Measurements from ENCODE around the gene DCAF17. TPM values are rescaled to one million over a fixed set of nuclear protein-coding genes. Genes with fewer than 3 reads are reported as not detected.

DCAF17 gene
- polyA plus RNA-seq, 1 experiment = 7.5 TPM

GRCh38 chr2:171516793-171517192, 82.8 kb downstream of the DCAF17 start:
- no peaks in the 10 kb centered on the region for H3K27me3 ChIP-seq (ENCODE audit: control insufficient read depth, insufficient read depth, low read length)
- no peaks in the 10 kb centered on the region for H3K36me3 ChIP-seq (ENCODE audit: control insufficient read depth, insufficient read depth, low read length)
- no peak for DNase-seq (ENCODE audit: low read depth)
- TF ChIP-seq CTCF (IDR thresholded peaks at IDR 0.05; ENCODE audit: insufficient read depth, low read depth, low read length) = no peak
- CTCF ChIA-PET = interaction anchor here (0.6 to 1.5 kb wide), 2 partner anchors 178 to 550 kb away, joined by 3 read pairs; no protein-coding TSS in a partner anchor
- POLR2A ChIA-PET = interaction anchor here (0.7 kb wide), 1 partner anchor 34 kb away, joined by 18 read pairs; no protein-coding TSS in a partner anchor
- no peak overlapping the region for H3K4me3 ChIP-seq (ENCODE audit: low read depth, low read length)

GRCh38 chr2:171520471-171520870, 86.4 kb downstream of the DCAF17 start:
- Histone ChIP-seq H3K4me3 (ENCODE audit: low read depth, low read length) (no peak overlapping the region), H3K27me3 (ENCODE audit: control insufficient read depth, insufficient read depth, low read length) (no peaks in the 10 kb centered on the region), H3K36me3 (ENCODE audit: control insufficient read depth, insufficient read depth, low read length) (no peaks in the 10 kb centered on the region)
- ChIA-PET POLR2A (no interaction called here), CTCF (interaction anchor here (1.3 to 1.6 kb wide), 2 partner anchors 9 to 14 kb away, joined by 4 to 5 read pairs; no protein-coding TSS in a partner anchor)
- DNase-seq (ENCODE audit: low read depth) = no peak
- TF ChIP-seq CTCF (IDR thresholded peaks at IDR 0.05; ENCODE audit: insufficient read depth, low read depth, low read length) = no peak

DNA sequence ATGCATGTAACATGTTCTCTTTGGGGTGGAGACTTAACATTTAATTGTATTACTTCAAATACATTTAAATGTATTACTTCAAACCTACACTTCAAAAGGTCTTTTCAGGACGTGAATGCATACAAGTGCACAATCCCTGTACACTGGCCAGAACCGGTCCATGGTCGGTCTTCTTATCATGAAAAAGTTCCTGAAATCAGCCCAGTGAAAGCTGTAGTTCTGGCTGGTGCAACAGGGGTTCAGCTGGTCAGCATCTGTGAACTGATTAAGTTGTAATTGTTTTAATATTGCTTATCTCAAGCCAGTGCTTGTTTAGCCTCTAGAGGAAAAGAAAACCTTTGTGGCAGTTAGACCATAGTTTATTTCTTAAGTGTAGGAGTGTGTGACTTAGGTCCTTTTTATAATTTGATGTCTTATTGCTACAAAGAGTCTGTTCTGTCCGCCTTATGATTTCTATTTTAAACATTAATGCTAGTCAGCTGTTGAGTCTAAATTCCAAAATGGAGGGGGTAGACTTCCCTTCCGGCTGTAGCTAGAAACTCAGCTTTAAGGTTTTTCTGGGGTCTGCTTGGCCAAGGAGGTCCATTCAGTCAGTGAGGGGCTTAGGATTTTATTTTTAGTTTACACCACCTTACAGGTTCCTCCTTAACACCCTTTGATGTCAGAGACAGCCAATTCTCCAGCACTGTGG, 87.5 kb downstream of the DCAF17 start:
- ChIA-PET POLR2A (interaction anchor here (0.6 kb wide), 1 partner anchor 38 kb away, joined by 5 read pairs; no protein-coding TSS in a partner anchor), CTCF (interaction anchor here (0.7 to 1.6 kb wide), 4 partner anchors 10 to 73 kb away, joined by 3 to 5 read pairs (median 4); no protein-coding TSS in a partner anchor)
- no peaks in the 10 kb centered on the region for H3K27me3 ChIP-seq (ENCODE audit: control insufficient read depth, insufficient read depth, low read length)
- no peak for DNase-seq (ENCODE audit: low read depth)
- H3K4me3 ChIP-seq (ENCODE audit: low read depth, low read length) = peak overlapping the region; percentile 80
- no peaks in the 10 kb centered on the region for H3K36me3 ChIP-seq (ENCODE audit: control insufficient read depth, insufficient read depth, low read length)
- TF ChIP-seq CTCF (IDR thresholded peaks at IDR 0.05; ENCODE audit: insufficient read depth, low read depth, low read length) = no peak

GRCh38 chr2:171522052-171522787, 88.2 kb downstream of the DCAF17 start, which contains the start of gene CYBRD1:
Gene CYBRD1, plus strand, starts transcription at chr2:171522474. Its CDS starts 72 bp downstream, at chr2:171522546.
- Histone ChIP-seq H3K27me3 (ENCODE audit: control insufficient read depth, insufficient read depth, low read length) (no peaks in the 10 kb centered on the region), H3K36me3 (ENCODE audit: control insufficient read depth, insufficient read depth, low read length) (no peaks in the 10 kb centered on the region), H3K4me3 (ENCODE audit: low read depth, low read length) (peak within 1 kb of the TSS; percentile 80)
- no peak for TF ChIP-seq CTCF (IDR thresholded peaks at IDR 0.05; ENCODE audit: insufficient read depth, low read depth, low read length)
- ChIA-PET CTCF (interaction anchor here (0.6 to 1.6 kb wide), 5 partner anchors 11 to 73 kb away, joined by 3 to 5 read pairs (median 3); no protein-coding TSS in a partner anchor), POLR2A (interaction anchor here (0.6 kb wide), 1 partner anchor 37 kb away, joined by 5 read pairs; no protein-coding TSS in a partner anchor)
- DNase-seq (ENCODE audit: low read depth) = no peak

GRCh38 chr2:171522788-171523087, 88.7 kb downstream of the DCAF17 start:
- POLR2A ChIA-PET = no interaction called here
- H3K4me3 ChIP-seq (ENCODE audit: low read depth, low read length) = peak overlapping the region; percentile 80
- TF ChIP-seq CTCF (IDR thresholded peaks at IDR 0.05; ENCODE audit: insufficient read depth, low read depth, low read length) = no peak
- H3K36me3 ChIP-seq (ENCODE audit: control insufficient read depth, insufficient read depth, low read length) = no peaks in the 10 kb centered on the region
- H3K27me3 ChIP-seq (ENCODE audit: control insufficient read depth, insufficient read depth, low read length) = no peaks in the 10 kb centered on the region
- CTCF ChIA-PET = interaction anchor here (0.6 to 1.3 kb wide), 2 partner anchors 51 to 69 kb away, joined by 3 to 4 read pairs; no protein-coding TSS in a partner anchor
- DNase-seq (ENCODE audit: low read depth) = no peak

Data from BJ (cell line).